Measurements from ENCODE around the gene RFC5.
"Not testable (repeated sequence)": the region's sequence is repeated elsewhere in the genome, so short reads cannot be mapped to it uniquely, and the experiment has no call there.

The RFC5 gene

DNA sequence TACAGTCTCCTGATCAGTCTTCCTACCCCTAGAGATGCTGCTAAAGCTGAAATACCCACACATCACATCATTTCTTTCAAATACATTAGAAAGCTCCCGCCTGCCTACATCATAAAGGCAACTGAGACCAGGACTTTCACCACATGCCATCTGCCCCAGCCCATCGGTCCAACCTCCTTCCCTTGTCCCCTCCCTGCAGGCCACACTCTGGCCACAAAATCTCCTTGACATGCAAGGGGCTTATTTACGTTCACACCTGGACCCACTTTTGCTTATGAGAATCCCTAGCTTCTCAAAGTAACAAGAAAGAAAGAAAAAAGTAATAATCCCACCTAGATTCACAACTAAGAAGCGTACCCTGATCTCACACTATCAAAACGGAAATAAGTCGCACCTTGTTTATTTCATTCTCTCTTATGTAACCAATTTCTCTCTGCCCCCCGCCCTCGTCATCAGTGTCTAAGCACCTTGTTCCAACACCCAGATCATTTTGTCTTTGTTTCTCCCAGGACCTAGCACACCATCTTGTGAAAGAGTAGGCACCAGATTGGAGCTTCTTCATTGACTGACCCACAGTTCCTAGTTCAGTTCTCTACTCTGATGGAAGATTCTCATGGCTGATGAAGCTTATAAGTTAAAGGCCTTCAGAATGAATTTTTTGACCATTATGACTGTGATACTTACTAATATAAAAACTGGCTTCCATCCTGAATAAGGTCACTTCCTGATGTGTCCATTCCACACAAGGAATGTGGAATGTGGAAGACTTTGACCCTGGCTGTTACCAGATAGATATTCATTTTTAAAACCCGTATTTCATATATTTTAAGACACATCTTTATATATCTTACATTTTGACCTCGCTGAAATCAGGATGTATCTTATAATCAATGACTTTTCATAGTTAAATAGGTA, 36.8 kb downstream of the RFC5 start:
- DNase-seq: no peak

DNA sequence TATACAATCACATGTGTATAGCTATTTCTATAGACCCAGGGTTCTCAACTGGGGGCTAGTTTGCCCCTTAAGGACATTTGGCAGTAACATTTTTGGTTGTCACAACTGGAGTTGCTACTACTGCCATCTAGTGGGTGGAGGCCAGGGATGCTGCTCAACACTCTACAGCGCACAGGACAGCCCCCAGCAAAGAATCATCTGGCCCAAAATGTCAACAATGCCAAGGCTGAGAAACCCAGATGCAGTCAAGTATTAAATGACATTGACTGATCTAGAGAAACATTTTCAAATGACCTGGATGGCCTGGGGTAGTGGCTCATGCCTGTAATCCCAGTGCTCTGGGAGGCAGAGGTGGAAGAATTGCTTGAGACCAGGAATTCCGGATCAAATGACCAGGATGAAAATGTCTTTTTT, 38.6 kb downstream of the RFC5 start:
- DNase-seq: peak; percentile 69

DNA sequence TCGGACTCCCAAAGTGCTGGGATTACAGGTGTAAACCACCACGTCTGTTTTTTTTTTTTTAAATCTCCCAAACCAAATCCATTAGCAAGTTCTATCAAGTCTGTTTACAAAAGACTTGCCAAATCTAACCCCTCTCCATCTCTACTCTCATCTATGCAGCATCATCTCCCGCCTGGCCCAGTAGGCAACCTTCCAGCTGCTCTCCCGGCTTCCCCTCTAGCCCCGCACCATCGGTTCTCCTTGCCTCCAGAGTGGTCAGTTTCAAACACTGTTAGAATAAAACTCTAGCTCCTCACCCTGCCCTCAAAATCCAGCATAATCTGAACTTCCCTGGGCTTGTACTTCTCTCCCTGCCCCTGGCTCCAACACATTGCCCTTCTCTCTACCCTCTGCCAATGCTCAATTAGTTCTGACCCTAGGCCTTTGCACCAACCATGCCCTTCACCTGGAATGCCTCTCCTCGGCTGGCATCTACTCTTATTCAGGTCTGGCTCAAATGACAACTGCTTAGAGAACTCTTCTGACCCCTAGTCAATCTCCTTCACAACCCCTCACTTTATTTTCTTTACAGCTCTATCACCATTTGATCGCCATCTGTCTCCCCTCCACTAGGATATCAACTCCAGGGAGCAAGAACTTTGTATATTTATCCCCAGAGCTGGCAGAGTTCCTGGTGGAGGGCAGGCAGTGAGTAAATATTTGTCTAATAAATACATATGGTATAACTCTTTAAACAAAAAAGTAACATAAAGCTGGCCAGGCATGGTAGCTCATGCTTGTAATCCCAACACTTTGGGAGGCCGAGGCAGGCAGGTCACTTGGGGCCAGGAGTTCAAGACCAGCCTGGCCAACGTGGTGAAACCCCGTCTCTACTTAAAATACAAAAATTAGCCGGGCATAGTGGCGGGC, 39.6 kb downstream of the RFC5 start:
- DNase-seq: peak; percentile 57

DNA sequence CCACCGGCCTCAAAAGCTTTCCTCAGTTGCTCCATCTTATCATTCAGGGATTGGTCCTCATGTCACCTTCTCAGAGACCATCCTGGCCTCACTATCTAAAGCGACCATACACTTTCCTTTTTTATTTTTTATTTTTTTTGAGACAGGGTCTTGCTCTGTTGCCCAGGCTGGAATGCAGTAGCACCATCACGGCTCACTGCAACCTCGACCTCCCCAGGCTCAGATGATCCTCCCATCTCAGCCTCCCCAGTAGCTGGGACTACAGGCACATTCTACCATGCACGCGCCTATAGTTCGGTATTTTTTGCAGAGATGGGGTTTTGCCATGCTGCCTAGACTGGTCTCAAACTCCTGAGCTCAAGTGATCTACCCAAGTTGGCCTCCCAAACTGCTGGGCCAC, 41.7 kb downstream of the RFC5 start:
- no peak for DNase-seq

DNA sequence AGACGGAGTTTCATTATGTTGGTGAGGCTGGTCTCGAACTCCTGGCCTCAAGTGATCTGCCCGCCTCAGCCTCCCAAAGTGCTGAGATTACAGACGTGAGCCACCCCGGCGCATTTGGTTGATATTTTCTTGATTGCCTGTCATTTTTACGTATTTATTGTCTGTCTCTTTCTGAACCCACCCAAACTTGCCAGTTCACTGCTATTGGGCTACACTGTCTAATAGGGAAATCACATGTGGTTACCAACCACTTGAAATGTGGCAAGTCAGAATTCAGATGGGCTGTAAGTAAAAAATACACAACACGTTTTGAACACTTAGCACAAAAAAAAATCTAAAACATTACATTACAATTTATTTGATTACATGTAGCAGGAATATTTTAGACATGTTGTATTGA, 42.4 kb downstream of the RFC5 start:
- no peak for DNase-seq

DNA sequence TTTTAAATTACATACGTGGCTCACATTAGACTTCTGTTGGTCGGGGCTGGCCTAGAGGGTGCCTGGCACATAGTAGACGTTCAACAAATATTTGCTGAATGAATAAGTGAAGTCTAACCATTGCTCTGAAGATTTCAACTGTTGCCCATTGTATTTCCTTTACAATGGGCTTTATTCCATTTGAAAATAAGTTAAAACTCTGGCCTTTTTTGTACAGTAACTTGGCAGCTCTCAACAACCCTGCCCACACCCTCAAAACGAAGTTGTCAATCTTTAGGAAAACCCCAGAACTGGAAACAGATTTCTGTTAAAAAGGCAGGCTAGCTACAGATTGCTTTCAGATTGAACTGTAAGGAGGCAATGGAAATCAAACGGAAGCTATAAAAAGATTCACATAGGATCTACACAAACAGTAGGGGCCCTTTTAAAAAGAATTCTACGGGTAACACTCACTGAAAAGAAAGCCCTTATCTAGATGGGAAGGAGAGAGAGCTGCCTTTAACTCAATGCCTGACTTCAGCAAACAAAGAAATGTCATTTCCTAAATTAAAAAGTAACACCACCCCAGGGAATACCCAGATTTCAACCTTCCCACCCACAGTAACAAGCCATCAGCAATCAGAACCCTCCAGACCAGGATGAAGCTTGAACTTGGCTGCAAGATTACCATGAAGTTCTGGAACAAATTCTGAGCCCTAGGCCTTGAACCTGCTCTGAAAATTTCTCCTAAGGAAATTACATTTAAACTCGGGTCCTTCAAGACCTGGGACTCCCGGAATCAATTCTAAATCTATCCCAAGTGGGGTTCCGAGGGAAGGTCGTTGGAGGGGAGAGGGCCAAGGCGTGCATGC, 43.1 kb downstream of the RFC5 start:
- no peak for DNase-seq

DNA sequence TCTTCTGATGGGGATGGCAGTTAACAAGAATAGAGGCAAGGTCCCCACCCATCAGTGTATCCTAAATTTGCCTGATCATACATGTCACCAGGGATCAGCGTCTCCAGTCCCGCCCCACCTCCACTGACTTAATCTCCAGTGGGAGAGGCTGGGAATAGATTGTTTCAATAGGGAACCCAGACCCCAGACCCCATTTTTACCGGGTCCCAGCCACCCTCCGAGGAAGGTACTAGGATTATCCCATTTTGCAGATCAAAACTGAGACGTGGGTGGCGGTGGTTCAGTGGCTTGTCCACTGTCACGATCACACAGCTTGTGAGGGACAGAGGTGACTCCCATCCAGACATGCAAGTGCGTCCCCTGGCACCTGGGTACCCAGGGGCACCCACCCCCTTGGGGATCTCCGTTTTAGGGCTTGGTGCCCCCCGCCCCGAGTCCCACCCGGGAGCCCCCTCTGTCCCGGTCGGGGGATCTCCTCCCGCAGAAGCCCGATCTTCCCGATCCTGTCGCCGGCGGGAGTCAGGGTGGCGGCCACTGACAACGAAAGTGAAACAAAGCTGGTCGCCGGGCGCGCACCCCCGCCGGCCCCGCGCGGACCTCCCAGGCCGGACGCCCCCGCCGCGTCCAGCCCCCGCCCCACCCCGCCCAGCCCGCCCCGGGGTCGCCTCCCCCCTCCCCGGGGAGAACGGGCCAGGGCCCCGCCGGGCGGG, 44.0 kb downstream of the RFC5 start:
- DNase-seq: no peak

DNA sequence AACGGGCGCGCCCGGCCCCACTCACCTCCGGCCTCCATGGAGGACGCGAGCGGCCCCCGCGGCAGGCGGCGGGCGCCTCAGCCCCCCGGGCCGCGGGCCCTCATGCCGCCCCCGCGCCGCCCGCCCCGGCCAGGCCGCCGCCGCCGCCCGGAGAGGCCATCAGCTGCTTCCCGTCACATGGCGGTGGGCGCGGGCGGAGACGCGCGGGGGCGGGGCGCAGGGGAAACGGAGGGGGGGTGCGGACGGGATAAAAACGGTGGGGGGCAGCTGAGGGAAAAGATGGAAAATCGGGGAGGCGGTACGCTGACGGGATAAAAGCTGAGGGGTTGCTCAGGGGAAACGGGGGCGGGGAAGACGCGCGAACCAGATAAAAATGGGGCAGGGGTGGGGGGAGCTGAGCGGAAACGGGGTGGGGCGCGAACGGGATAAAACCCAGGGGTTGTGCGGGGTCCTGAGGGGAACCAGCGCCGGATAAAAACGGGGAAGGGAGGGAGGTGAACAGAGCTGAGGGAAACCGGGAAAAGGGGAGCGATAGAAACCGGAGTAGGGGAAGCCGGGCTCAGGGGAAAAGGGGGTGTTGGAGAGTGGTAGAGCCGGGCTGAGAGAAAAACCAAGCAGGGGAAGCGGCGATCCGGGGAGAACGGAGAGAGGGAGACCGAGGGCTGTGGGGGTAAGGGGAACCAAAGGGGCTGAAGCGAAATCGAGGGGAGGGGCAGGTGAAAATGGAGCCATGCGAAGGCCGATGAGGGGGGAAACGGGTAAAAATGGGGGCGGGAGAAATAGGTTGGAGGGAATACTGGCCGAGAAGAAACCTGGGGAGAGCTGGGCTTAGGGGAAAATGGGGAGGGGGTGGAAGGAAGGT, 44.7 kb downstream of the RFC5 start, which contains the start of gene WSB2:
TSS of gene WSB2 (minus strand) at position 169 of the 862 bp plus-strand sequence. CDS start at position 38, 131 bp downstream.
- DNase-seq: no peak

DNA sequence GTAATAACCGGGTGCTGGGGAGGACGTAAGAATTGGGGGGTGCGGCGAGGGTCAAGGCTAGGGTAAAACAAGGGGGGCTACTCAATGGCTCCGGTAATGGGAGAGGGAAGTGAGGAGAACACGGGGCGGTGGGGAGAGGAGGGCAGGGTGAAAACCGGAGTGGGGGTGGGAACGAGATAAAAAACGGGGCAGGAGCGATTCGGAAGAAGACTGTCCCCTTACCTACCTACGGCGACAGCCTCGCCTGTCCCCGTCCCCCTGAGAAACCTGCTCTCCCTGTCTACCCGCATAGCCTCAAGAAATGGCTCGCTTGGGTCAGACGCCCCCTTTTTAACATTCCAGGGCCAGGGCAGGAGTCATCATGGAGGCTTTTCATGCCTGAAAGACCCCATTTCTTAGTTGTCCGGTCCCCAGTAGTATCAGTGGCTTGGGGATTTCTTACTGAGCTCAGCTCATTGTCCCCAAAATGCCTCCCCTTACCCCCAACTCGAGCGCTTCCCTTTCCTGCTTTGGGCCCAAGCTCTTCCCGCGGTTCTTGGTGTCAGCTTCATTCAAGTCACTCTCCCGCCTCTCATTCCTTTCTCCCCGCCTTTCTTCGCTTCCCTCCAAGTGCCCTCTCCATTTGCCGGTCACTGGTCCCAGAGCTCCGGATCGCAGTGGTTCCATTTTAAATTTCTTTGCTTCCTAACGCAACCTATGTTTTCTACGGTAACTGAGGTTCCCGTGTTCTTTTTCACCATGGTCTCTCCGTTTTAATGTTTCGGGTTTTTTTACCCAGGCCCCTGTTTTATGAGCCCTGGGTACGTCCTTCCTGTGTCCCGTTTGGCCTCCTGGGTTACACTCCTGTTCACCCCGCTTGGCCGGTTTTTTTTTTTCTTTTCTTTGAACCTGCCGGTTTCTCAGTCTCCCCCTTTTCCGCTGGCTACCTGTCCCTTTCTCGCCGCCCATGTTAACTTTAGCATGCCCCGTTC, 45.7 kb downstream of the RFC5 start:
- no peak for DNase-seq

DNA sequence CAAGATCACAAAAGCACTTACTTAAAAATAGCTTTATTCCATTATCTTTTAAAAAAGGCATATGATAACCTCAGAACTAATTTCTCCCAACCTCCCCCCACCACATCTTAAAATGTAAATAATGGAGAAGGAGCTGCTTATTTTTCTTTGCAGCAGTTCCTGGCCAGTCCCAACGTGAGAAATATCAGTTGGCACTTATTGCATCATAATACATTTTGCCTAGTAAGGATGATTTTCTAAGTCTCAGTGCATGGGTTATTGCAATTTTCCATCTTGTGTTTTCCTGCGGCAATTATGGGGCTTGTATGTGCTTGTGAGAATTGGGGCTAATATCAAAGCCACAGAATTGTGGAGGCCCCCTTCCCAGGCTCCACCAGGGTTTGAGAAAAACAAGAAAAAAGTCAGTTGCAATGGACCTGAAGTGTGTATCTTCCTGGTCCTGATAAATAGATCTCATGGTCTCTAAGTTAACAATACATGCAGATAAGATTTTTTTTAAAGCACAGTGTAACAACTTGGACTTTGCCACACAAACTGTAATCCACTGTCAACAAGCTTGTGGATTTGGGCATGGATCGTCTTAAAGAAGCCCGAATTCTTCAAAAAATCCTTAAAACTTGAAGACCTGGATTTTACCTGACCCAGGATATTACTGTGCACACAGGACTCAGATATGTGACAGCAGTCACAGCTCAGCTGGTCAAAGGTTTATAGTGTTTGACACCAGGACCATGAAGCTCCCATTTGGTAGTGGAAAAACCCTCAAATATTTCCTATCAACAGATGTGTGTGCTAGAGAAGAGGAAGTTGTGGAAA, 47.3 kb downstream of the RFC5 start:
- no peak for DNase-seq

DNA sequence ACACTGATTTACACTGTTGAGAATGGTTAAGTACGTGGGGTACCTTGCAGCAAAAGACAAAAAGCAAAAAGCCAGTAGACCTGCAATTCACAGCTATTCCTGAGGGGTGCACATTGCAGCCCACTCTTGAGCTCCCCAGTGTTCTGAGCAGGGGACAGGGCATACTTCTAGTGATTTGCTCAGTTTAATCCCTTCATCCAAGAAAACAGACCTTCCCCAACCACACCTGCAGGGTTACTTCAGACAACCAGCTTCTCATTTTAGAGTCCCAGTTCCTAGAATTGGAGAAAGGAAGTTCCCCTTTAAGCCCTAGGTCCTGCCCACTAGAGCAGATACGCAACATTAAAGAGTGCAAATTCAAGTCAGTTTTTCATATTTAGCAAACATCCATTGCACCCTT, 48.1 kb downstream of the RFC5 start:
- DNase-seq: no peak

DNA sequence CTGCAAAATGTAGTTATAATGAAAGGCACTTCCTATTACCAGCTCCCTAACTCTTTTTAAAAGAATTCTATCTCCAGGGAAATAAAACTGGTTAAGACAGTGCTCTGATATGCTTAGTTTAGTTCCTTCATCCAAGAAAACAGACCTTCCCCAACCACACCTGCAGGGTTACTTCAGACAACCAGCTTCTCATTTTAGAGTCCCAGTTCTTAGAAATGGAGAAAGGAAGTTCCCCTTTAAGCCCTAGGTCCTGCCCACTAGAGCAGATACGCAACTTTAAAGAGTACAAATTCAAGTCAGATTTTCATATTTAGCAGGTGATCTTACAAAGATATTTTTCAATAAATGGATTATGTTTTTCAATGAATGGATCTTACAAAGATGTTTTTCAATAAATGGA, 48.9 kb downstream of the RFC5 start:
- no peak for DNase-seq

DNA sequence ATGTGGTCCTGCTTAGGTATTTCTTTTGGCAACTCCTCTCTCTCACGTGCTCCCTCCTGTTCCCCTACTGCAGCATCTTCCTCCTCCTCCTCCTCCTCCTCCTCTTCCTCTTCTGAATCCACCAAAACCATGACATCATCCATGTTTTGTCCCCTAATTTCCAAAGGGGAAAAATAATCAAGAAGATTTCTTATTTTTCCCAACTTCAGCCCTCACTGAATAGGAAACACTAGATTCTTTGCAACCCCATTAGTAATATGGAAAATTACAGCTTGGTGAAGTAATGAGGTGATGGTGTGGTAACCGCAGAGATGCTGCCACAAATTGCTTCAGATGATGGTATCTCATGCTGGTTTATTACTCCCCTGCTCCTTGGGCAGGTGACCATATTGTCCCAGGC, 51.9 kb downstream of the RFC5 start:
- no peak for DNase-seq

DNA sequence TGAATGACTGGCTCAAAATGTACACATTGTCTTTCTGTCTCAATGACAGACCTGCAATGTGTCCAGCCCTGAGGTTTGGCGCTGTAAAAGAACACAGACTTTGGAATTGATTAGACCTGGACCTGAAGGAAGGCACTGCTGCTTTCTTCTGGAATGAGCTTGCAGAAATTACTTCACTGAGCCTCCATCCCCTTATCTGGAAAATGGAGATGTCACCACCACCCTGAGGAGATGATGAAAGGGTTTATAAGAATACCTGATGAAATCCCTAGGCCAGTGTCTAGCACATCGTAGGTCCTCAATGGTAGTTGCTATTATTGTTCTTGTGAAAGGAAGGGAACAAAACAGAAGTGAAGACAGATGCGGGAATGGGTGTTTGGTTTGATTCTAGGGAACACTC, 54.1 kb downstream of the RFC5 start:
- no peak for DNase-seq

DNA sequence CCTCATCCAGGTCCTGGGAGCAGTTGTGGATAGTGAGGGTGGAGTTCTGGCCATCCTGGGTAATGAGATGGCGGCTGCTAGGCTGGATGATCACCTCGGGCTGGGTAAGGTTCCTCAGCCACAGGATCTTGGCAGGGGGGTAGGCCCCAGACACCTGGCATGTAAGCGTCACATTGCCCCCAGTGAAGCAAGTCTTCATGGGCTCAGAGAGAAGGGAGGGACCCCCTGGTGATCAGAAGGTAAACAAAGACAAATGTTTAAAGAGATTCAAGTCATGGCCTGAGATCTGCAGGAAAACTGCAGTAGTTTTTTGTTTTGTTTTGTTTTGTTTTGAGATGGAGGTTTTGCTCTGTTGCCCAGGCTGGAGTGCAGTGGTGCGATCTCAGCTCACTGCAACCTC, 57.3 kb downstream of the RFC5 start:
- no peak for DNase-seq

DNA sequence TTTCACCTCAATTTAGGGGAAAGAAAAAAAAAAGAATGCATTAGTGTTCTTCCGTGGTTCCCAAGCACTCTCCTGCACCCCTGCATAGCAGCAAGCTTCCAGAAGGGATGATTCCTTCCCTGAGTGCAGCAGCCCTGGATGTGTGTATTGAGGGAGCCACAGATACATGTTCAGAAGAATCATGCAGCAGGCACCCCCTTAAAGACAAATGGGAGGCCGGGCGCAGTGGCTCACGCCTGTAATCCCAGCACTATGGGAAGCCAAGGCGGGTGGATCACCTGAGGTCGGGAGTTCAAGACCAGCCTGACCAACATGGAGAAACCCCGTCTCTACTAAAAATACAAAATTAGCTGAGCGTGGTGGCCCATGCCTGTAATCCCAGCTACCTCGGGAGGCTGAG, 65.0 kb downstream of the RFC5 start:
- DNase-seq: not testable (repeated sequence)

Data from SHP77 treated with DMSO at 0.1 percent for 48 hours (cell line).